WERI-Rb-1 (cell line): ENCODE data around the gene NEK2.
"Not testable (repeated sequence)": the region's sequence is repeated elsewhere in the genome, so short reads cannot be mapped to it uniquely, and the experiment has no call there.

Experiments
- DNase-seq: peaks from one replicate; pipeline ENCODE4 v3.0.0-alpha.2; 2020
- H3K27ac ChIP-seq: fragments of 250-450 bp; sonication (Bioruptor Pico); 2 replicates; pipeline ENCODE4 v1.5.1; 2020; ENCODE audit warnings: mild to moderate bottlenecking, moderate library complexity
- H3K27me3 ChIP-seq: fragments of 250-450 bp; sonication (Bioruptor Pico); 2 replicates; pipeline ENCODE4 v1.5.1; 2021; ENCODE audit warnings: mild to moderate bottlenecking, low read depth, moderate library complexity; ENCODE audit not compliant: insufficient read depth, severe bottlenecking
- H3K36me3 ChIP-seq: fragments of 250-450 bp; sonication (Bioruptor Pico); 2 replicates; pipeline ENCODE4 v1.5.1; 2020; ENCODE audit warnings: mild to moderate bottlenecking, moderate library complexity
- H3K4me3 ChIP-seq: 2 replicates; pipeline ENCODE4 v1.5.1; 2011; ENCODE audit warnings: low read depth, mild to moderate bottlenecking, control low read depth, low read length
- H3K9me3 ChIP-seq: fragments of 250-450 bp; sonication (Bioruptor Pico); 2 replicates; pipeline ENCODE4 v1.5.1; 2021; ENCODE audit warnings: mild to moderate bottlenecking, moderate library complexity; ENCODE audit not compliant: severe bottlenecking
- CTCF ChIP-seq: IDR thresholded peaks from 2 replicates; pipeline ENCODE4 v1.5.1; 2011; ENCODE audit warnings: low read depth, mild to moderate bottlenecking, control low read depth, inconsistent platforms, low read length

Gene NEK2

DNA sequence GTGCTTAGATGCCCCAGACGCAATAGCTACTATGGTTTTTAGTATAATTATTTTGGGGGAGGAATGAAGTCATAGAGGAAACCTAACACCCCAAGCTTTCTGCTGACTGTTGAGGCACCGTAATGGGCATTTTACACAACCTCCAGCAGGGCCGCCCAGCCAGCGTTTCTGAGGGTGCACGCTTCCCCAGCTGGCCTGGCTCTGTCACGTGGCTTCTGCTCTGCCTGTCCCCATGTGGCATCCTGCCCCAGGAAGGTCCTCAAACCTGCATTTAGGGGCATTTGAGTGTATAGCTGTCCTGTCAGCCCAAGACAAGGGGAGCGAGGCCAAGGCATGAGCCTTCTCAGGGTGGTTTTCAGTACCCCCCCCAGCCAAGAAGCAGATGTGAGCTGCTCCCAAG lies 10.4 kb upstream of the NEK2 start:
- Histone ChIP-seq H3K27ac (no peak overlapping the region), H3K4me3 (no peak overlapping the region), H3K9me3 (no peaks in the 10 kb centered on the region), H3K27me3 (no peaks in the 10 kb centered on the region), H3K36me3 (no peaks in the 10 kb centered on the region)
- no peak for DNase-seq
- TF ChIP-seq CTCF = no peak

DNA sequence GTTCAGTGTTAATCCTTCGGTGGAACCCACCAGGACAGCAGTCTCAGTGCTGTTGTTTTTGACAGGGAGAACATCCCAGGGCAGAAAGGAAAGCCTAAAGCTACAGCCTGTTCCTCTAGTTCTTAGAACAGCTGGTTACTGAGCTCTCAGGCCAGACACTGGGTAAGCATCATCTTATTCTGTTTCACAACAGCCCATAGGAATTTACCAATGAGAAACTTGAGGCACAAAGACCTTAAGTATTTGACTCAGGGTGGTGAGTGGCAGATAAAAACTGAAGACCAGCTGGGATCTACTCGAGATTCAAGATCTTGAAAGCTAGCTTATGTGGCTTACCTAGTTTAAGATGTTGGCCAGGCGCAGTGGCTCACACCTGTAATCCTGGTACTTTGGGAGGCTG lies 9.4 kb upstream of the NEK2 start:
- Histone ChIP-seq H3K27me3 (no peaks in the 10 kb centered on the region), H3K9me3 (no peaks in the 10 kb centered on the region), H3K27ac (peak overlapping the region; percentile 8; the same call in 1 of the 2 replicates), H3K4me3 (no peak overlapping the region), H3K36me3 (no peaks in the 10 kb centered on the region)
- TF ChIP-seq CTCF = no peak
- no peak for DNase-seq

DNA sequence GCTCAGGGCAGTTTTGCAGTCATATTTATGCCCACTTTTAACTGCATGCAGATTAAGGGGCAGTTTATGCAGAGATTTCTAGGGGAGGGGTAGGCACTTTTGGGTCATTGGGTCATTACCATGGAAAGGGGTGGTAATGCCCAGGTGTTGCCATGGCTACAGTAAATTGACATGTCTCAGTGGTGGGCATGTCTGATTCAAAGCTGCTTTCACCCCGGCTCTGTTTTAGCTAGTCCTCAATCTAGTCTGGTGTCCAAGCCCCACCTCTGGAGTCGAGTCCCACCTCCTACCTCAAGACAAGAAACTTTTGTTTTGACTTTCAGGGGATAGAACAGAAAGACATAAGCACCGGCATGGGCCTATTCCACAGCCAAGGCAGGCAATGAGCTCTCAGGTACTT lies 8.9 kb upstream of the NEK2 start:
- no peak overlapping the region for H3K4me3 ChIP-seq
- TF ChIP-seq CTCF = no peak
- peak overlapping the region; percentile 26; the same call in 1 of the 2 replicates for H3K27ac ChIP-seq
- no peaks in the 10 kb centered on the region for H3K27me3 ChIP-seq
- H3K9me3 ChIP-seq = no peaks in the 10 kb centered on the region
- H3K36me3 ChIP-seq = no peaks in the 10 kb centered on the region
- DNase-seq = no peak

DNA sequence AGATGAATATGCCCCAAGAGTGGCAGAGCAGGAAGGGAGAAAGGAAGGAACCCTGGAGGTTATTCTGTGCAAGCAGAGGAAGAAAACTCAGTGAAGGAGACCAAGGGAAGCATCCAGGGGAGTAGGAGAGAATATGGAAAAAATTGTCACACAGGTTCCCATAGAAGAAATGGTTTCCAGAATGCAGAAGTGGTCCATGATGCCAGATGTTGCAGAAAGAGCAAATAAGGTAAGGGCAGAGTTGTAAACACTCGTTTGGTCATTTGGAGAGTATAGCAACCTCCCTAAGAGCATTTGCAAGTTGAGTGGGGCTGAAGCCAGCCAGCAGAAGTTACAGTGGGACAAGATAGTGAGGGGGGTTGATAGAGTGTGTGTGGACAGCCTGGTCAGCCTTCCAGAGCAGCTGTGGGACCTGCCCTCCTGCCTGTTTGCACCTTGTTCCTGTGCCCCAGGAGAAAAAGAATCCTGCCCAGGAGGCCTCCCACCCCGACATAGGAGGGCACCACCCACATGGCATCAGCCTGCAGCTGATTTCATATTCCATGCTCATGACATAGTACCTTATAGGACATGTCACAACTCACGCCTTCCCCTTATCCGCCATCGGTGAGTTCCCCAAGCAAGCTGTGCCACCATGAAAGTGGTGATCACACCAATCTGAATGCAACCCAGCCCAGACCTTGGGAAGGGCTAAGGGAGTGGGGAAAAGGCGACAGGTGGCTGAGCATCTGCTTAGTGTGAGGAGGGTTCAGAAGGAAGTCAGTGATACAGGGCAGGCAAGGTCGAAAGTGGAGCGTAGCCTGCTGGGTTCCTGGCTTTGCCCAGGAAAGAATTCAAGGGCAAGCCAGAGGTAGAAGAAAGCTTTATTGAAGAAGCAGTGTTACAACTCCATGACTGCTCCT lies 8.2 kb upstream of the NEK2 start:
- no peaks in the 10 kb centered on the region for H3K9me3 ChIP-seq
- peak; percentile 91 for DNase-seq
- TF ChIP-seq CTCF = no peak

DNA sequence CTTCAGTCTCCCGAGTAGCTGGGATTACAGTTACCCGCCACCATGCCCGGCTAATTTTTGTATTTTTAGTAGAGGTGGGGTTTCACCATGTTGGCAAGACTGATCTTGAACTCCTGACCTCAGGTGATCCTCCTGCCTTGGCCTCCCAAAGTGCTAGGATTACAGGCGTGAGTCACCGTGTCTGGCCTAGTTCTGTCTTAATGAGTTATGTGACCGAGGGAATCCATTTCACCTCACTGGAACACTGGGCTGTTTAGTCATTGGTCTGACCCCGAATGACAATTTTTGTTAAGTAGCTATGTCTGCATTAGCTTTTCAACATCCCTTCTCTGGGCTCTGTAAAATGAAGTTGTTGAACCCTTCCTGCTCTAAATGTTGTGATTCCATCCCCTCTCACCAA lies 6.8 kb upstream of the NEK2 start:
- not testable (repeated sequence) for H3K36me3 ChIP-seq

More for the DNA sequence above, 8.2 kb upstream of the NEK2 start:
- no peaks in the 10 kb centered on the region for H3K36me3 ChIP-seq
- H3K27ac ChIP-seq = peak overlapping the region; percentile 26; the same call in 1 of the 2 replicates
- H3K27me3 ChIP-seq = no peaks in the 10 kb centered on the region
- H3K4me3 ChIP-seq = no peak overlapping the region

DNA sequence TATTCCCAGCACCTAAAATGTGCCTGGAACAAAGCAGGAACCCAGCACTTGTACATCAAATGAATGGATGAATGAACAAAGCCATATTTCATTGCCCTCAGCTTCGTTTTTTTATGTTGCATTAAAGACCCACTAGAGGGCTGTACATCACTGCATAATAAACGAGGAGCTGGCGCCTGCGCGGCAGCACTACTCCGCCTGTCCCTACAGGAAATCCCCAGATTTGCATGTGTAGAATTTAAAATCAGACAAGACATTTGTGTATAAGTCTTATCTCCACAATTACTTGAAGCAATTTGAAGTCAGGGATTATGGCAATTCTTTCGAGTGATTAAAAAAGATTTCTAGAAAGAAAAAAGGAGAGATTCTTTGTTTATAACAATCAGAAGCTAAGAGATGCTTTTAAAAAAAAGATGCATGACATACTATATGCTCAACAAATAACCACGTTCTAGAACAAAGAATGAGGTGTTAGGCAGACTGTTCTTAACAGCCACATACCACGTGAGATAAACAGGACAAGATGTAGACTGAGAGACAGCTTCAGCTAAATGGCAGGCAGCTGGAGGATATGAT lies 5.4 kb upstream of the NEK2 start:
- Histone ChIP-seq H3K36me3 (no peaks in the 10 kb centered on the region), H3K9me3 (no peaks in the 10 kb centered on the region), H3K27me3 (no peaks in the 10 kb centered on the region), H3K27ac (peak overlapping the region; percentile 20), H3K4me3 (no peak overlapping the region)
- DNase-seq = peak; percentile 89
- peak; percentile 67 for TF ChIP-seq CTCF

More for the DNA sequence above, 6.8 kb upstream of the NEK2 start:
- H3K4me3 ChIP-seq, H3K9me3 ChIP-seq, H3K27me3 ChIP-seq, H3K27ac ChIP-seq: not testable (repeated sequence)
- DNase-seq = peak; percentile 45
